K562 (cell line): ENCODE data around the gene CEP170. TPM values are rescaled to one million over a fixed set of nuclear protein-coding genes. Genes with fewer than 3 reads are reported as not detected.

ENCODE experiments used
- ATAC-seq: fragments of 200-7000 bp; cut with Tn5 transposase; 3 replicates; pipeline ENCODE4 v1.9.1; 2020; ENCODE audit warnings: moderate library complexity
- BruUV-seq: library from RNA; stranded (reverse); fragments of 400-500 nt; replicated peaks from 2 replicates; lab custom pipeline; 2021; lab: Mats Ljungman, UMichigan
- CTCF ChIA-PET: fragments of 300-600 bp; formaldehyde crosslinking; extraction: SDS; loops from one replicate; lab custom pipeline; 2021; ENCODE audit warnings: low intra/inter-chr PET ratio; lab: Yijun Ruan, JAX
- POLR2A ChIA-PET: fragments of 300-600, 350-650 bp; sonication (Branson Sonifier 250); formaldehyde crosslinking; extraction: SDS; loops from one replicate; lab custom pipeline; 2021; ENCODE audit warnings: antibody characterized with exemption, inconsistent platforms; lab: Yijun Ruan, JAX
- DNase-seq, 4 experiments: peaks; one replicate each; pipeline versions ENCODE4 v3.0.0 to v3.0.0-alpha.2; 2011 to 2018; ENCODE audit warnings: low spot score in 3 of 4, mixed read lengths in 3 of 4; ENCODE audit errors: extremely low read depth in 1 of 4
- FAIRE-seq: peaks from 2 replicates; lab custom pipeline; 2011; peaks lifted over from hg19 to GRCh38; lab: Jason Lieb, UNC
- H2AFZ ChIP-seq: 2 replicates; pipeline ENCODE4 v1.6.0; 2011; ENCODE audit warnings: low read depth, low read length, control low read depth, inconsistent platforms
- H3K27ac ChIP-seq: fragments of 200-600 bp; 3 replicates; pipeline ENCODE4 v1.8.0; 2011; ENCODE audit warnings: low read depth, mild to moderate bottlenecking, control low read depth, inconsistent platforms, low read length, moderate library complexity, mixed read lengths; ENCODE audit errors: extremely low read depth
- H3K27me3 ChIP-seq, 2 experiments: fragments of 300-600 bp in 1 of 2; 2 replicates in 1 of 2; 3 replicates in 1 of 2; pipeline versions ENCODE4 v1.6.0 to v1.8.0; 2011; ENCODE audit warnings: inconsistent platforms in 2 of 2, low read length in 2 of 2, mild to moderate bottlenecking in 1 of 2, mixed read lengths in 1 of 2, moderate library complexity in 1 of 2; ENCODE audit not compliant: control insufficient read depth in 2 of 2, insufficient read depth in 2 of 2
- H3K36me3 ChIP-seq: fragments of 300-600 bp; 3 replicates; pipeline ENCODE4 v1.8.0; 2011; ENCODE audit warnings: mild to moderate bottlenecking, low read length, inconsistent platforms; ENCODE audit not compliant: control insufficient read depth, insufficient read depth
- H3K4me1 ChIP-seq, 2 experiments: fragments of 200-600 bp in 1 of 2; replicated peaks in 1 of 2; 2 replicates in 1 of 2; 3 replicates in 1 of 2; pipeline versions ENCODE4 v1.5.1 to v1.8.0; 2011; ENCODE audit warnings: inconsistent platforms in 2 of 2, low read length in 2 of 2, mild to moderate bottlenecking in 1 of 2, mixed read lengths in 1 of 2, moderate library complexity in 1 of 2; ENCODE audit not compliant: control insufficient read depth in 2 of 2, insufficient read depth in 2 of 2
- H3K4me2 ChIP-seq: 2 replicates; pipeline ENCODE4 v1.6.1; 2011; ENCODE audit warnings: low read length, control low read depth, inconsistent platforms, mixed read lengths; ENCODE audit not compliant: insufficient read depth
- H3K4me3 ChIP-seq: fragments of 200-600 bp; sonication (generic), shearing (Covaris generic); 2 replicates; pipeline ENCODE4 v1.5.1; 2016; ENCODE audit warnings: control low read depth, inconsistent platforms
- H3K79me2 ChIP-seq: fragments of 200-600 bp; 3 replicates; pipeline ENCODE4 v1.8.0; 2011; ENCODE audit warnings: low read length, inconsistent platforms; ENCODE audit not compliant: control insufficient read depth, insufficient read depth
- H3K9ac ChIP-seq, 2 experiments: 2 replicates each; pipeline versions ENCODE4 v1.6.0 to v1.6.1; 2011; ENCODE audit warnings: low read depth in 2 of 2, low read length in 2 of 2, control low read depth in 1 of 2, inconsistent platforms in 1 of 2, mild to moderate bottlenecking in 1 of 2, mixed read lengths in 1 of 2; ENCODE audit not compliant: insufficient read depth in 1 of 2
- H3K9me1 ChIP-seq: one replicate; pipeline ENCODE4 v1.6.0; 2011; ENCODE audit warnings: inconsistent platforms, mild to moderate bottlenecking, low read length, moderate library complexity; ENCODE audit not compliant: control insufficient read depth, insufficient read depth
- H3K9me3 ChIP-seq: replicated peaks from 2 replicates; pipeline ENCODE4 v1.5.1; 2011; ENCODE audit warnings: low read depth, low read length, inconsistent platforms; ENCODE audit not compliant: control insufficient read depth, insufficient read depth
- H4K20me1 ChIP-seq: replicated peaks from 2 replicates; pipeline ENCODE4 v1.6.1; 2011; ENCODE audit warnings: low read length, inconsistent platforms, mixed read lengths; ENCODE audit not compliant: control insufficient read depth, insufficient read depth
- ARID3A ChIP-seq: IDR thresholded peaks from 2 replicates; pipeline ENCODE4 v1.6.1; 2012; ENCODE audit warnings: low read depth, low read length, improper control_type of control experiment, borderline replicate concordance
- CEBPG ChIP-seq, 3 experiments: fragments of 200-800 bp in 1 of 3; sonication (Bioruptor generic) in 1 of 3; sonication (generic) in 1 of 3; formaldehyde crosslinking in 1 of 3; IDR thresholded peaks in 2 of 3; conservative IDR thresholded peaks in 1 of 3; 2 replicates each; pipeline versions ENCODE4 v1.6.1 to v1.8.0; 2016 to 2022; ENCODE audit warnings: missing compliant biosample characterization in 2 of 3, missing genetic modification characterization in 2 of 3, mild to moderate bottlenecking in 1 of 3, missing genetic modification reagents in 1 of 3
- CXXC5 ChIP-seq: fragments of 250-450 bp; sonication (Bioruptor Pico); IDR thresholded peaks from 2 replicates; pipeline ENCODE4 v1.8.0; 2022; ENCODE audit warnings: inconsistent platforms, mild to moderate bottlenecking, moderate library complexity
- GTF2E2 ChIP-seq: fragments of 200-800 bp; sonication (Bioruptor generic); IDR thresholded peaks from 2 replicates; pipeline ENCODE4 v1.6.1; 2016; ENCODE audit warnings: missing genetic modification characterization, missing compliant biosample characterization
- KDM1A ChIP-seq, 2 experiments: fragments of 450-650 bp; IDR thresholded peaks; 2 replicates each; pipeline ENCODE4 v1.6.1; 2016; ENCODE audit warnings: mild to moderate bottlenecking in 2 of 2
- MAFF ChIP-seq: IDR thresholded peaks from 2 replicates; pipeline ENCODE4 v1.6.1; 2012; ENCODE audit warnings: low read length, improper control_type of control experiment
- MTA1 ChIP-seq: fragments of 450-650 bp; IDR thresholded peaks from 2 replicates; pipeline ENCODE4 v1.6.1; 2017; ENCODE audit warnings: borderline replicate concordance
- PCBP1 ChIP-seq: fragments of 200-400 bp; formaldehyde crosslinking; IDR thresholded peaks from 2 replicates; pipeline ENCODE4 v1.6.1; 2018; ENCODE audit warnings: mild to moderate bottlenecking, low read depth, low read length; ENCODE audit not compliant: poor library complexity, severe bottlenecking
- ZBTB33 ChIP-seq: sonication (generic); formaldehyde crosslinking; IDR thresholded peaks from 2 replicates; pipeline ENCODE4 v1.8.1; 2023; ENCODE audit warnings: mild to moderate bottlenecking, missing genetic modification reagents
- ZNF197 ChIP-seq: fragments of 200-800 bp; sonication (Bioruptor generic); IDR thresholded peaks from 2 replicates; pipeline ENCODE4 v1.6.1; 2016; ENCODE audit warnings: low read depth, missing genetic modification characterization, missing compliant biosample characterization
- WGBS: fragments of 100-300 bp; shearing (Covaris generic); methylation state at CpG from one replicate; pipeline ENCODE4 v1.1.6; 2016; ENCODE audit warnings: low coverage, mixed read lengths; ENCODE audit not compliant: insufficient coverage; ENCODE audit errors: missing lambda C conversion rate; 5-methylcytosine and 5-hydroxymethylcytosine counted together
- in situ Hi-C: fragments of 300-500 bp; cut with MboI; formaldehyde crosslinking; loops from 4 replicates; pipeline ENCODE4 v1.15.0; 2018; ENCODE audit warnings: inconsistent platforms, mixed read lengths
- intact Hi-C: fragments of 100-400 bp; cut with micrococcal nuclease; formaldehyde crosslinking; loops from 2 replicates; pipeline ENCODE4 v1.14.2; 2022
- polyA plus RNA-seq, 8 experiments: library from polyadenylated mRNA; depleted of rRNA in 4 of 8; stranded (reverse) in 5 of 8; unstranded in 3 of 8; fragments of >200 nt; fragmentation: Nextera tagmentation in 2 of 8; fragmentation: Illumina TruSeq in 1 of 8; extraction: Ambion mirVana in 2 of 8; extraction: Trizol in 1 of 8; gene quantifications; 2 replicates each; pipeline versions ENCODE4 v1.2.1 to v1.2.3, GENCODE V29; 2011 to 2014; ENCODE audit warnings: inconsistent platforms in 1 of 8, missing spikeins in 1 of 8
- total RNA-seq, 7 experiments: library from RNA; depleted of rRNA in 6 of 7; stranded (reverse); fragments of >200 nt in 6 of 7; fragmentation: Illumina TruSeq in 2 of 7; extraction: Trizol in 2 of 7; gene quantifications; 2 replicates each; pipeline versions ENCODE4 v1.2.1 to v1.2.3, GENCODE V29; 2011 to 2021; ENCODE audit warnings: low replicate concordance in 1 of 7
- TF ChIP-seq, protein P1 (sequence below): fragments of 250-450 bp; sonication (Bioruptor Pico); IDR thresholded peaks from 2 replicates; pipeline ENCODE4 v1.5.0; 2020; ENCODE audit warnings: mild to moderate bottlenecking
- TF ChIP-seq, protein P2 (sequence below): fragments of 450-650 bp; IDR thresholded peaks from 2 replicates; pipeline ENCODE4 v1.6.1; 2017; ENCODE audit warnings: antibody characterized with exemption, mild to moderate bottlenecking

Gene CEP170
- total and polyA plus RNA-seq, 9 of the 15 experiments (the other 6 are each of a cell fraction or from before 2014, with no cell fraction given): 22.6 to 110 (median 68.5) TPM

DNA sequence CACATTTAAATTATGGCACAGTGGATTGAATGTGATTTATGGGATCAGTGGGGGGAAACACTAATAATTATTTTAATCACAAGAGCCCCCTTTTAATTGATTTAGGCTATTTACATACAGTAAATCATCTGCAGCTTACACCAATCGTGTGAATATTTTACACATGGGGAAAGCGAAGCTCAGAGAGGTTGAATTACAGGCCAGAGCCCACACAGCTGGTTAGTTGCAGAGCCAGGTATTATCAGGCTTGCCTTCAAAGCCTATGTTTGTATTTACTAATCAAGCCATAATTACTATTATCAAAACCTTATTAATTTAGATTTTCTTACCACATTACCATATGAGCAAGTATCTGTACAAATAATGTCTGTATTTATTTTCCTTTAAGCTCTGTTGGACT is 1.5 kb upstream of the CEP170 start:
- Histone ChIP-seq H3K36me3 (no peaks in the 10 kb centered on the region; the same call in 2 of the 3 replicates), H3K9me1 (no peaks in the 10 kb centered on the region), H3K9ac (peak overlapping the region in 1 of 2 experiments; percentile 91; a peak in 2 of 4 replicates), H3K79me2 (peaks cover 65% of the 10 kb centered on the region), H4K20me1 (no peaks in the 10 kb centered on the region), H3K4me1 (peaks cover 7 to 9% of the 10 kb centered on the region in 2 experiments), H2AFZ (peak overlapping the region; percentile 87), H3K4me3 (peak overlapping the region; percentile 82), H3K27me3 (no peaks in the 10 kb centered on the region), H3K4me2 (peak overlapping the region; percentile 90), H3K27ac (peak overlapping the region; percentile 97), H3K9me3 (no peaks in the 10 kb centered on the region)
- WGBS: 2% methylated on average over 2 of the region's 2 CpGs
- ChIA-PET CTCF (no interaction called here), POLR2A (interaction anchor here (0.9 to 4.1 kb wide), 5 partner anchors 8 to 1096 kb away, joined by 3 to 19 read pairs (median 5); no protein-coding TSS in a partner anchor)
- no TSS peak for BruUV-seq
- DNase-seq (peak in 1 of 4 experiments; percentile 31), ATAC-seq (no peak), FAIRE-seq (no peak)
- intact Hi-C loops (loop anchor here (5.0 kb wide), 1 partner anchor 1606 kb away; the partner anchor contains the start of gene HNRNPU), in situ Hi-C loops (no loop called here)
- TF ChIP-seq, protein P1, sequence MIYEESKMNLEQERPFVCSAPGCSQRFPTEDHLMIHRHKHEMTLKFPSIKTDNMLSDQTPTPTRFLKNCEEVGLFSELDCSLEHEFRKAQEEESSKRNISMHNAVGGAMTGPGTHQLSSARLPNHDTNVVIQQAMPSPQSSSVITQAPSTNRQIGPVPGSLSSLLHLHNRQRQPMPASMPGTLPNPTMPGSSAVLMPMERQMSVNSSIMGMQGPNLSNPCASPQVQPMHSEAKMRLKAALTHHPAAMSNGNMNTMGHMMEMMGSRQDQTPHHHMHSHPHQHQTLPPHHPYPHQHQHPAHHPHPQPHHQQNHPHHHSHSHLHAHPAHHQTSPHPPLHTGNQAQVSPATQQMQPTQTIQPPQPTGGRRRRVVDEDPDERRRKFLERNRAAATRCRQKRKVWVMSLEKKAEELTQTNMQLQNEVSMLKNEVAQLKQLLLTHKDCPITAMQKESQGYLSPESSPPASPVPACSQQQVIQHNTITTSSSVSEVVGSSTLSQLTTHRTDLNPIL (CRISPR knock-in tag): no peak
- TF ChIP-seq MTA1 (no peak), GTF2E2 (tag) (peak; percentile 80; the same call in 1 of the 2 replicates), ZNF197 (CRISPR knock-in tag) (no peak), MAFF (no peak), PCBP1 (no peak), ARID3A (no peak), CEBPG (CRISPR knock-in tag; IDR thresholded peaks at IDR 0.05) (no peak), CEBPG (tag; conservative IDR thresholded peaks at IDR 0.05 in 1 of 2, IDR thresholded peaks at IDR 0.05 in 1 of 2) (no peak), CXXC5 (CRISPR knock-in tag) (no peak), ZBTB33 (CRISPR knock-in tag) (0 out of 2 replicates have a peak, but pooled peaks have one; percentile 1), KDM1A (IDR thresholded peaks at IDR 0.05) (peak in 1 of 2 experiments; percentile 59; a peak in 1 of 4 replicates)
- TF ChIP-seq, protein P2, sequence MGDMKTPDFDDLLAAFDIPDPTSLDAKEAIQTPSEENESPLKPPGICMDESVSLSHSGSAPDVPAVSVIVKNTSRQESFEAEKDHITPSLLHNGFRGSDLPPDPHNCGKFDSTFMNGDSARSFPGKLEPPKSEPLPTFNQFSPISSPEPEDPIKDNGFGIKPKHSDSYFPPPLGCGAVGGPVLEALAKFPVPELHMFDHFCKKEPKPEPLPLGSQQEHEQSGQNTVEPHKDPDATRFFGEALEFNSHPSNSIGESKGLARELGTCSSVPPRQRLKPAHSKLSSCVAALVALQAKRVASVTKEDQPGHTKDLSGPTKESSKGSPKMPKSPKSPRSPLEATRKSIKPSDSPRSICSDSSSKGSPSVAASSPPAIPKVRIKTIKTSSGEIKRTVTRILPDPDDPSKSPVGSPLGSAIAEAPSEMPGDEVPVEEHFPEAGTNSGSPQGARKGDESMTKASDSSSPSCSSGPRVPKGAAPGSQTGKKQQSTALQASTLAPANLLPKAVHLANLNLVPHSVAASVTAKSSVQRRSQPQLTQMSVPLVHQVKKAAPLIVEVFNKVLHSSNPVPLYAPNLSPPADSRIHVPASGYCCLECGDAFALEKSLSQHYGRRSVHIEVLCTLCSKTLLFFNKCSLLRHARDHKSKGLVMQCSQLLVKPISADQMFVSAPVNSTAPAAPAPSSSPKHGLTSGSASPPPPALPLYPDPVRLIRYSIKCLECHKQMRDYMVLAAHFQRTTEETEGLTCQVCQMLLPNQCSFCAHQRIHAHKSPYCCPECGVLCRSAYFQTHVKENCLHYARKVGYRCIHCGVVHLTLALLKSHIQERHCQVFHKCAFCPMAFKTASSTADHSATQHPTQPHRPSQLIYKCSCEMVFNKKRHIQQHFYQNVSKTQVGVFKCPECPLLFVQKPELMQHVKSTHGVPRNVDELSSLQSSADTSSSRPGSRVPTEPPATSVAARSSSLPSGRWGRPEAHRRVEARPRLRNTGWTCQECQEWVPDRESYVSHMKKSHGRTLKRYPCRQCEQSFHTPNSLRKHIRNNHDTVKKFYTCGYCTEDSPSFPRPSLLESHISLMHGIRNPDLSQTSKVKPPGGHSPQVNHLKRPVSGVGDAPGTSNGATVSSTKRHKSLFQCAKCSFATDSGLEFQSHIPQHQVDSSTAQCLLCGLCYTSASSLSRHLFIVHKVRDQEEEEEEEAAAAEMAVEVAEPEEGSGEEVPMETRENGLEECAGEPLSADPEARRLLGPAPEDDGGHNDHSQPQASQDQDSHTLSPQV: no peak
